Stimulated activated CD4-positive, alpha-beta T cell treated with anti-CD3 and anti-CD28 coated beads, Interleukin-15, amount 100 ng/mL, for 24 hours (primary cell): ENCODE results near the gene SSRP1.
A peak's percentile ranks its signal among the peaks of the same experiment; 100 is the strongest.
"Not testable (repeated sequence)": the region's sequence is repeated elsewhere in the genome, so short reads cannot be mapped to it uniquely, and the experiment has no call there.

Experiments
- DNase-seq: peaks from one replicate; pipeline ENCODE4 v3.0.0-alpha.2; 2020

The SSRP1 gene

DNA sequence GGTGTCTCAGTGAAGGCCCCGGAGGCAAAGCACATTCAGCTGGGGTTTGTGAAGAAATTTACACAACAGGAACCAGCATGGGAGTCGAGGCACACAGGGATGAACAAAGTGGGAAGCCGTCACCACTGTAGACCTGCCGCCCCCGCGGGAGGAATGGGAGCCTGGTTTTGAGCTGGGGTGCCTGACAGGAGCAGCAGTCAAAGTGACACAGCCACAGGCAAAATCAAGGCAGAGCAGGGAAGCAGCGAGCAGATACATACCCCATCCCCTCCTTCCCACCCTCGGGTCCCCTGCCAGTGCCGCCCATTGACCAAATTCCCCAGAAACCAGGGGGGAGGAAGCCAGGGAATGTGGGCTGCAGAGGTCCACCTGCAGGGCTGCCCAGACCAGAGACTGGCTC is 23.3 kb upstream of the SSRP1 start:
- DNase-seq = no peak

DNA sequence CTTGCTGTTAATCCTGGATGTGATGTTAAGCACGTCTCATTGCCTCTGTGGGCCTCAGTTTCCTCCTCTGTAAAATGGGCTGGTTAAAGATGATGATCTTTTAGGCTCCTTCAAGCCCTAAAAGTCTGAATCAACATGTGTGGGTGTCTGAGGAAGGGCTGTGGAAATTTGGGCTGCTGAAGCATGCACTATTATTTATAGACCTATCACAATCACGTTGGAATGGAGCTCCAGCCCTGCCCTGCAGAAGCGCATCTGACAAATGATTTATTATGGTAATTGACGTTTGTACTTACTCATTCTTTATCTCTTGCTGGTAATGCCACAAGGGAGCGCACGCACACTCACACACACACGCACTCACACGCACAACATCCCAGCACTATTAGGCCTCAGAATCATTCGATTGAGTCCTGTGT is 22.9 kb upstream of the SSRP1 start:
- no peak for DNase-seq

DNA sequence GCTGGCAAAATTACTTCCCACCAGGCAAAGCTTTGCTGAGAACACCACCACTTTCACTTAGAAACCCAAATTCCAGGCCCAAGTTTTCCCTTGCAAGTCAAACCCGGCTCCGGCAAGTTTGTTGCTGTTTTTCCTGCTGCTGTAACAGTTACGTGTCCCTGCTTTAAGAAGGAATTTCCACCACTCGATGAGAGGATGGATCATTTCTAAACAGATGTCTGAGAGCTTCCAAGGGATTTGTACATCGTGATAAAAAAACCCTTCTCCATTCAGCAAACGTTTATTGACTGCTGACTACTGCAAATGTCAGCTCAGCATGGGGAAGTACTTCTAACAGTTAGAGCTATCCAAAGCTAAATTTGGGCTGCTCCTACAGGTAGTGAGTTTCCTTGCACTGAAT is 22.2 kb upstream of the SSRP1 start:
- DNase-seq = no peak

DNA sequence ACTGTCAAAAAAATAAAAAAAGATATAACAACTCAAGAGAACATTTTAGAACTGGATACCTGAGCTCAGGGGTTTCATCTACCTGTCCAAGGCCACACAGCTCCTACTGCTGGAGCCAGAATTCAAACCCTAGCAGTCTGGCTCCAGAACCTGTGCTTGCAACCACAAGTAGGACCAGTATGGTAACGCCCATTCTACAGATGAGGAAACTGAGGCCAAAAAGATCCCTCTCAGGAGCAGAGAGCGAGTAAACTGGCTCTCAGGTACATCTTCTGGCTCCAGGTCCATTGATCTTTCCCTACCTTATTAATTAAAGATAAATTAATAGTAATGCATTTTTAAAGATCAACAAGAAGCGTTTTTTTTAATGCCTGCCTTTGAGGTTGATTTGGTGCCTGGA is 21.6 kb upstream of the SSRP1 start:
- no peak for DNase-seq

DNA sequence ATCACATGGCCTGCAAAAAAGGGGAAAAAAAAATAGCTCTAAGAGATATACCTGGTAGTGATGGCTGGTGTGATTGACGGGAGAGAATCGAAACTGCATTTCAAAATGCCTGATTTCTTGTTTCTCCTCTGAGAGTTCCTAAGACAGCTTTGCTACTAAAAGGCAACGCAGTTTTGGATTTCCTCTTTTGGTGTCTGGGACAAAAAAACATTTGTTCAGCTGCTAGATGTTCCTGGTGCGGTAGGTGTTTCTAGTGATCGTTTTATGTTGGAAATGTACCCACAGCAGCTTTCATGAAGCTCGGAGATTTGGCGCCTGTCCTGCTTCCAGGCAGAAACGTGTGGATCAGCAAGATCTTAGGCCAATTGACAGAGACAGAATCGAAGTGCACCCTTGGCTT is 20.6 kb upstream of the SSRP1 start:
- no peak for DNase-seq

DNA sequence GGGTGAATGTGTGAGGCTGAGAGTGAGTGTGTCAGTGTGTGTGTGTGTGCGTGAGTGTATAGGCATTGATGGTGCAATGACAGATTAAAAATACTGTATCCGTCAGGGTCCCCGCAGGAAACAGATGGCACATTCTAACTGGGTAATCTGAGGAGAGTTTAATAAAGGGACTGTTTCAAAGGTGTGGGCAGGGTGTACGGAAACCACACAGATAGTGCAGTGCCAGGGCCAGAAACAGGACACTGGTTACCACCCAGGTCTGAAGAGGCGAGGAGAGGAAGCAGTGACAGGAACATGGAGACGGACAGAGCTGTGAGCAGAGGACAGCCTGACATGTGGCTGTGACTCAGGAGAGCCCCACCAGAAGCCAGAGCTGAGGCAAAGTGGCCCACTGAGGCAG is 19.0 kb upstream of the SSRP1 start:
- DNase-seq = no peak

DNA sequence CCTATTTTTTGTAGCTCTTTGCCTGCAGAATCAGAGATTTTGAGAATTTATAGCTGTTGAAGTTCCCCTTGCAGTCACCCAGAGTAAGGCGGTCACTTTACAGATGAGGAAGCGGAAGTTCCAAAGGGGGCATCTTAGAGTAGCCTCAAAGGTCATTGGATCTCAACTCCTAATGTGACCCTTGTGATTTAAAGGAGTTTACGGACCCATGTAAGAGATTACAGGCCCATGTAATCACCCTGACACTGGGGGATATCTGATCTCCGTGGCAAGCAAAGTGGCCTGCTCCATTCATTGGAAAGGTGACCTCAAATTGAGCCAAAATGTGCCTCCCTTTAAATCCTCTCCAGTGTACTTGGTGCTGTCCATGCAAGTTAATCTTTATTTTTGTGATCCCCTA is 18.2 kb upstream of the SSRP1 start:
- no peak for DNase-seq

DNA sequence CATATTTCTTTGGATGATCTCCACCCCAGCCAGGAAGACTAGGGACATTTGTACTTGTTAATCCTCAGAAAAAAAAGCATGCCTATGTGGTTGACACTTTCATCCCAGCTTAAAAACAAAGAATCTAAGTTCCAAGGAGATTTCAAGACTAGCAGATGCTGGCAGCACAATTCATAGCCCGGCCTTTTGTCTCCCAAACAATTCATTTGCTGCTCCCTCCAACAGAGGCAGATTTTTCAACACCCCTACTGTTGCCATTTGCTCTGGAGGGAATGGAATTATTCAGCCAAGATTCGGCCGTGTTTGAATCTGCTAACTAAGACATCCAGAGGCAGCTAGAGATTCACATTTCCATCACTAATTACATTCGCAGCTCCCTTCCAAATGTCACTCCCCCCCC is 17.8 kb upstream of the SSRP1 start:
- no peak for DNase-seq

DNA sequence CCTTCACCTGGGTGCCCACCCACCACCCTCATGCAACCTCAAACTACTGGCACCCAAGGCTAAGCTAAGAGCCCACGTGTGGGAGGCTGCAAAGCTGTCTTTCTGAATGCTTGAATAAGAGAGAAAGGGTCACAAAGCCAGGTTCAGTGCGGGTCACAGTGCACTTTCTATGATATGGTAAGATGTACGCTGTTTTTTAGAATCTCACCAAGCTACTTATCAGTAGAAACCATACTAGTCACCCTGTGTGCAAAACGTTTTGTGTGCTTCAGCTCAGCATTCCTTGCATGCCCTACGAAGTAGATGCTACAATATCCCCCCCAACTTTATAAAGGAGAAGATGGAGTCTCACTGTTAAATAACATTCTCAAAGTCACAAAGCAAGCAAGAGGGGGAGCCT is 17.3 kb upstream of the SSRP1 start:
- no peak for DNase-seq

DNA sequence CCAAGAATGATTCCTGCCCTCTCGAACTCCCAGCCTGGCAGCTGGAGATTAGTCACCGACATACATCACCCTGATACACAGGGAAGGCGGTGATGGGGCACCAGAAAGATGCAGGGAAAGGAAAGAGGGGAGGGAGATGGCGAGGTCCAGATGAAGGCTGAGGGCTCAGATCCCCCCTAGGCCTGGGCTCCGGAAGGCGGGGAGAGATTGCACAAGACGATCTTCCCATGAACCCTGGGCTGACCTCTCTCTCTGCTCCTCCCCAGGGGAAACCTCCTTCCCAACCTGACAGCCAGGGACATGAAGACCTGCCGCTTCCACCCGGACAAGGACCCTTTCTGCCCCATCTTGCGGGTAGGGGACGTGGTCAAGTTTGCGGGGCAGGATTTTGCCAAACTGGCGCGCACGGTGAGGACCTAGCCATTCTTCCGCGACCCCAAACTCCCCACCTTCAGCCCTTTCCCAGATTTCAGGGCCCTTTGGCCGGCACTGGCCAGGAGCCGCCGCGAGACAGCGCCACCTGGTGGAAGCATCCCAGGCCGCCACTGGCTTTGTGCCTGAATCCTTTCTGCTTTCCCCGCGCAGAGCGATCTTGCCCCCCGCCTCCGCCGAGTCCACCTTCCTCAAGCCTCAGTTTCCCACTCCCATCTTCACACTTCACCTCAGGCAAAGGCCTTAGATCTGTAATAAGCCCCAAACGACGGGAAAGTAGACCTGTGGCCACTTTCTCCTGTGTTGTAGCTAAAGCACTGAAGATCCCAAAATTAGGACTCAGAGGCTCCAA is 14.0 kb upstream of the SSRP1 start:
- peak; percentile 78 for DNase-seq

DNA sequence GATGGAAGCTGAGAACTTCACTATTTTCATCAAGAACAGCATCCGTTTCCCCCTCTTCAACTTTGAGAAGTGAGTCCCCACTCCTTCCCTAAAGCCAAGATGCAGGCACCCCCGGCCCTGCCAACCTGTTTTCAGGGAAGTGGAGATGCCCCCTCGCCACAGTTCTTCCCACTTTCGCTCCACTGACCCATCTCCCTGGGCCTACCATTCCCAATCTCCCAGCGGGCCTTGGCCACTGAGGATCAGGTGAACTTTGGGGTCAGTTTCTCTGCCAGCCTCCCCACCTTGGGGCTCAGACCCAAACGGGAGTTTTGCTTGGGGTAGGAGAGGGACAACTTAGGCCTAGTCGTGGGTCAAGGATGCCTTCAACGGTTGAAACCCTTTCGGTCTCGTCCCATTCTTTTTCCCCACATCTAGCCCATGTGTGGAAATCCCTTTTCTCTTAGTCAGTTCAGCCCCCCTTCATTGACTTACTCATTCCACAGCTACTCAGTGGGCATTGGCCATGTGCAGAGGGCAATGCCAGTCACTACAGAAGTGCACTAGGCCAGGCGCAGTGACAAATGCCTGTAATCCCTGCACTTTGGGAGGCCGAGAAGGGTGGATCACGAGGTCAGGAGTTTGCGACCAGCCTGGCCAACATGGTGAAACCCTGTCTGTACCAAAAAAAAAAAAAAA is 13.1 kb upstream of the SSRP1 start:
- DNase-seq = no peak

DNA sequence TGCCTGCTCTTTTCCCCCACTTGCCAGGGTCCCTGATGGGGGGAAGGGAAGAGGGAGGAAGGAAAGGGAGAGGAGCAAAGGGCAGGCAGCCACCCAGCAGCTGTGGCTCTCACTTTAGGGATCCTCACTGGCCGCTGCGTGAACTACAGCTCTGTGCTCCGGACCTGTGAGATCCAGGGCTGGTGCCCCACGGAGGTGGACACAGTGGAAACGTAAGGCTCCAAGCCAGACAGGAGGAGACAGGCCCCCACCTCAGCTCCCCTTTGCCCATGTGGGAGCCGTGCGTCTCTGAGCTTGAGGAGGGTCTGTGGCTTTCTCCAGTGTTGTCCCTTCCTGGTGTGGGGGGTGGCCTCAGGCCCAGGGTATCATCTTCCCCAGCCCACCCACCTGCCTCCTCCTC is 12.4 kb upstream of the SSRP1 start:
- DNase-seq = no peak

DNA sequence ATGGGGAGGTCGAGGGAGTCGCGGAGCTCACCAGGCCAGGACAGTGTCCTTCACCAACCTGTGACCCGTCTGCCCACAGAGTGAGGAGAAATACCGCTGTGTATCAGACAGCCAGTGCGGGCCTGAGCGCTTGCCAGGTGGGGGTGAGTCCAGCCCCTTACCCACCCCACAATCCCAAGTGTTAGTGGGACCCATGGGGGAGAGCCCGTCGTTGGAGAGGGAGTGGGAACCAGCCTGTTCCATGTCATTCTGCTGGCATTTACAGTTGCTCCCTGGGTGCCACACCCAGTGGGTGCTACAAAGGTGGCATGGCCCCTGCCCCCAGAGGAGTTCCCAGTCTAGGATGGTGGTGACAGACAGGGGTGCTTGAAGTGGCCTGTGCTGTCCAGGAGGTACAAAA is 11.6 kb upstream of the SSRP1 start:
- DNase-seq = no peak

DNA sequence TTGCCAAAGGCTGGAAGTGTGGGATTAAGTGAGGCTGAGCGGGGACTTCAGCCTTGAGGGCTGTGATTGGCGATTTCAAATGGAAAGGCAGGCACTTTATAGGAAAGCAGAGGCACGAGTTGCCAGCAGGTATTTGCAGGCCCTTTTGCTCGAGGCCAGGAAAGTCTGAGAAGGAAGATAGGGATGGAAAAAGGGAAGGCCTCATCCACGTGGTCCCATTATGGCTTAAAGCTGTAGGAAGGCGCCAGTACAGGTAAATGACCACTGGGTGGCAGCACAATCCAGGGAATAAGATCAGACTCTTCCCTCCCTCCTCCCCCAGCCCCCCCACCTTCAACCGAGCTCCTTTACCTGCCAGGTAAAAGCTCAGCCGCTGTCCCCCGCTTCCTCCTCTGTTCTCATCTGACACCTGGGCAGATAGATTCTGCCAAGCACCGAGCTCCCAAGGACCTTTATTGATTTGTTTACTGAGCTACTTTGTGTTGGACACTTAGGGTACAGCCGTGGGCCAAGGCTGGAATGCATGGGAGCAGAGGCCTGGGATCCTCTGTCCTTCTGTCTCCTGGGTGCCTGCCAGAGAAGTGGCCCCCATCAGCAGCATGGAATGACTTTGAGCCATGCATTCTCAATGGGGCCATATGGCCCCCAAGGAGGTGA is 10.0 kb upstream of the SSRP1 start:
- DNase-seq = peak; percentile 79

DNA sequence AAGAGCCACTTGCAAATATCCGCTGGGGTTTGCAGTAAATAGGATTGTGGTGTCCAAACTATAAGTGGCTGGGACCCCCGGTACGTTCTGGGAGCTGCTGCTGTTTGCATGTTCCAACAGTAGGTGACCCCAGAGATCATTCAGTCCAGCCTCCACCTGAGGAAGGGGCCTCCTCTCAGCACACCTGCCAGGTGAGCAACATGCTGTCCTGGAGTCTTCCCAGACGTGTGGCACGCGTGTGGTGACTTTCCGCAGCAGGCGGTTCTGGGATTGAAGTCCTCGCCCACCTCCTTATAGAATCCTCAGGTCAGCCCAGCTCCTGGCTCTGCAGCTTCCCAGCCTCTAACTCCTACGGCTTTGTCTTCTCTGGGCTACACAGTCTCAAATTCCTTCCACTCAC is 9.1 kb upstream of the SSRP1 start:
- DNase-seq = no peak

DNA sequence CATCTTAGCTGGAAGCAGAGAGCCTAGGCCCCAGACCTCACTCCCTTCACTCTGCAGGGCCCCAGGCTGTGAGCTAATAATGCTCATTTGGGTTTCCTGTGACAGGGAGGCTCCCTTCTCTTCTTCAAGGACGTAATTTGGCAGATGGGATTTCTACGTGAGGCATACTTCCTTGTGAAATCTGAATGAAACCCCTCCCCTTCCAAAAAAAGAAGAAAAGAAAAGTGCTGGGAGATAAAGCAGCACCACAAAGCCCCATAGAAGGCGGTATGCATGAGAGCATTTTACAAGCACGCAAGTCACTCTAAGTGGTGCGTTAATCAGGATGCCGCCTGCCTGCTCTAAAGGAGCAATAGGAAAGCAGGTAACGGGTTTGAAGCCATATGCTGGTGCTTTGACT is 8.1 kb upstream of the SSRP1 start:
- no peak for DNase-seq

DNA sequence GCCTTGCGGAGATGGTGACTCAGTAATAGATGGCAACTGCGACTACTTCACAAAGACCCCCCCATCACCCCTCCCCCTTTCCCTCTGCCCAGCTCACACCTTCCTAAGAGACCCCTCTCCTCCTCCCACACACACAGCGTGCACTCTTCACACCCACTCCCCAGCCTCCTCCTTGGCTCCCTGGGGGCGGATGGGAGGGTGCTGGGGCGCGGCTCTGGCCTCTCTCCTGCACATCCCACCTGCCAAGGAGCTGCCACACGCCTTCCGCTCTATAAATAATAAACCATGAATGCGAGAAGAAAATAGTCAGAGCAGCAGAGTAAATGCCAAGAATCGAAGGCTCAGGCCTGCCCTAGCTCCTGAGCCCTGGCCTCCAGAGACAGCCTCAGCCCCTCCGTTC is 7.0 kb upstream of the SSRP1 start:
- no peak for DNase-seq

DNA sequence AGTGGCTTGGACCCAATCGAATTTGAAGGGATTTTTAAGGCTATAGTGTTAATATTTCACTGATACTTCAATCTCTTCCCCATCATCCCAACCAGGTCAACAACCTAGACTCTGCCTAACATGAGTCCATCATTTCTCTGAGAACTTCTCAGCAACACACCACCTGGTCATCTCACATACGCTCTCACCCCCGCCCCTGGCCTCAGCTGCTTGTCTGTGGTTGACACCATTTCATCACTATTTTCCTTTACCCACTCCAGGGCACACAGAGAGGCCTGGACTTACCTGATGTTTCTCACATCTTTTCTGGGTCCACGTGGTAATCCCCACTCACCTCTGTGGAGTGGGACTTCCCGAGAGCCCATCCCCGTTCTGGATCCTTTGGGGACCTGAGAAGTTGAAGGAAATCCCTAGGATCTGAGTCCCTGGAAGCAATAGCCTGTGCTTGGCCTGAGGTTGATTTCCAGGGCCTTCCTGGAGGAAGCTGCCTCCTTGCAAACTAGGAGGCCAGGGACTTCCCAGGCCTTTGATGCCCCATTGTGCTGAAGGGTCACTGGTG is 5.6 kb upstream of the SSRP1 start:
- DNase-seq = no peak

DNA sequence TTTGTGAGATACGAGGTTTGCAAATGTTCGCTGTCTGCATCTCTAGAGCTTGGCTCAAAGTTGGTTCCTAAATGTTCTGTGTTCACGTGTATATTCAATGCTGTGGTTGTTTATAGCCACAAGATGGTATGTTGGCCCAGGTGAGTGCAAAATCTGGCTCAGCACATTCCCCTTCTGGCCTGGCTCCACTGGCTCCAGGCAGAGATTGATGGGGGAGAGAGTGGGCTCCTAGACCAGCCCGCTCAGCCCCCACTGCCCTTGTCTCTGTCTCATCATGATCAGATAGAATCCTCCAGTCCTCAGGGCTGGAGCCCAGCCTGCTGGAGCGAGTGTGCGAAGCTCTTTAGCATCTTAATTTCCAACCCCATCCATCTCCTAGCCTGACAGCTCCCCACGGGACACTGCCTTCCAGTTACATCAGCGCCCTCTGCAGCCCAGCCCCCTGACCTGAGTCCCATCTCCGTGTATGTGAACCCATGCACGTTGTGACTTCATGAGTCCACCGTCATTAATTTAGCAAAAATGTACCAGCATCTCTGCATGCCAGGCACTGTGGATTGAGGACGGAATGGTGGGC is 4.4 kb upstream of the SSRP1 start:
- DNase-seq = no peak

DNA sequence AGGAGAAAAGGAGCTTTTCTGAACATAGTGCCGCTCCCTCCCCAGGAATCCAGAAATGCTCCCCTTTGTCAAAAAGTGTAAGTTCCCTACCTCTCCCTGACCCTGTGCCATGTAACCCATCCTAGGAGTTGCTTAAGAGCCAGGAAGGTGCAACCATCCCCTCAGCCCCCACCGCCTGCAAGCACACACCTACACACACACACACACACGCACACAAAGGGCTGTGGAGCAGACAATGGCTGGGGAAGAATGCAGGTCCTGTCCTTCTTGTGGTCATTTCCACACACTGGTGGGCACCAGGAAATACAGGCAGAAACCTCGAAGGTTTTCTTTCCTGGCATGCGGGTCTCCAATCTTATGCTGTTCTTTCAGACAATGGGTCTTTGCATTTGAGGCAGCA is 3.6 kb upstream of the SSRP1 start:
- no peak for DNase-seq

DNA sequence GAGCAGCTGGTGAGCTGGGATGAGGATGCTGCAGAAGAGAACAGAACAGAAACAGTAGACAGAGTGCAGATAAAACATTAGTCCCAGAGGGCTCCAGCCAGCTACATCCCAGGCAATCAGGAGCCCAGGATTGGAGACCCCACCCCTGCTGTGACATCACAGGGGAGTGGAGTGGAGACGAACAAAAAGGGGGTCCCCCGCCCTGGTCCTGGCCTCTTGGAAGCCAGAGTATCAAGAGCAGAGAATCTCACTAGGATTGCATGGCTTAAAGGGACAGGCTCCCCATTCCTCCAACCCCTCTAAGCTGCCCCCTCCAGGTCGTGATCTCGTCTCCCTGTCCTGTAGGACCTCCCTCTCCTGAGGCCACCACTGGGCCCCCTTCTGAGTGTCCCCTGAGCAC is 2.5 kb upstream of the SSRP1 start, which contains the start of gene P2RX3:
Gene P2RX3, plus strand, starts transcription at position 211 of the 400 bp plus-strand sequence. CDS start 199 bp downstream, outside the sequence.
- DNase-seq = no peak

DNA sequence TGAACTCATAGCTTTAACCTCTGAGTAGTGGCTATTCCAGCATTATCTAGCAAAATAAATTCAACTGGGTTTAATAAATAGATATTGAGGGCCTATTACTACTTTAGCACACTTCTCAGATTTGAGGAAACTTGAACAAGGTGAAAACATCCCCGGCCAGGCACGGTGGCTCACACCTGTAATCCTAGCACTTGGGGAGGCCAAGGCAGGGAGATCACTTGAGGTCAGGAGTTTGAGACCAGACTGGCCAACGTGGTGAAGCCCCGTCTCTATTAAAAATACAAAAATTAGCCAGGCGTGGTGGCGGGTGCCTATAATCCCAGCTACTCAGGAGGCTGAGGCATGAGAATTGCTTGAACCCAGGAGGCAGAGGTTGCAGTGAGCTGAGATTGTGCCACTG is 1.2 kb upstream of the SSRP1 start:
- not testable (repeated sequence) for DNase-seq

DNA sequence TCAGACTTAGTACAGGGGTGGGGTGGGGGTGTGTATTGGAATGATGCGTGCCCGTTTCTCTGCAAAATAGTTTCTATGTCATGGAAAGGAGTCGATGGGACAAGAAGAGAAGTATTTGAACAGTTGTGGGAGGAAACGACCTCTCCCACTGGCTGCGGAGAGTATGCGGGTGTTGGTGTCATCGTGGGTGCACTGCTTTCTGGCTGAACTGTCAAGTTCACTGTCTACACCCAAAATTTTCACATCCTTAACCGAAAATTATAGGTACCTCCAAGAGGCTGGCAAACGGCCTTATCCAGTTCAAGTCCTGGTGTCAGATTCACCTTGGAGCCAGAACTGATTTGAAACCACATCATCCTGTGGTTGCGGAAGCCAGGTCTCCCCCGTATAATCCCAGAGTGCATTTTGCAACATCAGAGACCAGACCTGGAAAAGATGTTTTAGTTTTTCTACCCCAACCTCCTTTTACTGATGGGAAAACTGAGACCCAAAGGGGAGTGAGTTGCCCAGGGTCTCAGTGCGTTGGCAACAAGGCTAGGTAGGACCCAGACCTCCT is 497 bp upstream of the SSRP1 start:
- DNase-seq = peak; percentile 31
